Stimulated activated CD4-positive, alpha-beta T cell treated with anti-CD3 and anti-CD28 coated beads, TNF-alpha, amount 100 ng/mL, for 1 hour (primary cell): ENCODE measurements around the gene RPL7L1.
A peak's percentile ranks its signal among the peaks of the same experiment; 100 is the strongest.
"Not testable (repeated sequence)": the region's sequence is repeated elsewhere in the genome, so short reads cannot be mapped to it uniquely, and the experiment has no call there.

Source experiments
- DNase-seq, 3 donors: peaks; one replicate each; pipeline ENCODE4 v3.0.0-alpha.2; 2020; ENCODE audit warnings: low read depth in 3 of 3, low spot score in 1 of 3

Gene RPL7L1

DNA sequence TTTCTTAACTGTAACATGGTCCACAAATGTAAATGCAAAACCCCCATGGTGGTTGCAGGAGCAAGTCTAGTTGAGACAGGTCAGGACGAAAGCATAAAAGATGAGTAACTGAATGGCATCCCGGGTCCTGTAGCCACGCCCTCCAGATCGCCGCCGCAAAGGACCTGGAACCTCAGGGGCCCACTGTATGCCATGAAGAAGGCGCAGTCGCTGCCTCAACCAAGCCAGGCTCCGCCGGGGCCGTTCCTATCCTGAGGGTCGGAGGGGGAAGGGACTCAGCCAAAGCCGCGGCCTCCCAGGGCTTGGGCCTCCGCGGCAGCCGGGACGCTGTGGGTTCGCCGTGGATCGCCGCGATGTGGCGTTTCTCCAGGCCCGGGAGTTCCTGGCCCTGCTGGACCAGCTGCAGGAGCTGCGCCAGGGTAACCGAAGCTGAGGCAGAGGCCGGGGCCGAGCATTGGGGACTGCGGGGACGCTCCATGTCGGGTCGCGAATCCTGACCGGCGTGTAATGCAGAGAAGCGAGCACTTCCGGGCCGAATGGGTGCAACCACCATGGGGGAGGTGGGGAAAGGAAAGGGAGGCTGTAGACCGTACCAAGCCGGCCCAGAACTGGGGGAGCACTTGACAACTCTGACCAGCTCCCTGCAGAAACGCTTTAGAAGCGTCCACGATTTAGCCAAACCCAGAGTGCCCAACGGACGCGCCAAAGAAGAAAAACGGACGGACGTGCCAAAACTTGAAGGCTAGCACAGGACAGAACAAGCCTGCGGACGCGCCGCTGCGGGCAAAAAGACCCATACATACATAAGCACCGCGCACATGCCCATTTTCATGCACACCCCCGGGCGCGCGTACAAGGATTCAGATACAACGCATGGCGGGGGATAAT, 11.1 kb downstream of the RPL7L1 start:
- DNase-seq: peak; percentile 68 to 74 (median 69)

DNA sequence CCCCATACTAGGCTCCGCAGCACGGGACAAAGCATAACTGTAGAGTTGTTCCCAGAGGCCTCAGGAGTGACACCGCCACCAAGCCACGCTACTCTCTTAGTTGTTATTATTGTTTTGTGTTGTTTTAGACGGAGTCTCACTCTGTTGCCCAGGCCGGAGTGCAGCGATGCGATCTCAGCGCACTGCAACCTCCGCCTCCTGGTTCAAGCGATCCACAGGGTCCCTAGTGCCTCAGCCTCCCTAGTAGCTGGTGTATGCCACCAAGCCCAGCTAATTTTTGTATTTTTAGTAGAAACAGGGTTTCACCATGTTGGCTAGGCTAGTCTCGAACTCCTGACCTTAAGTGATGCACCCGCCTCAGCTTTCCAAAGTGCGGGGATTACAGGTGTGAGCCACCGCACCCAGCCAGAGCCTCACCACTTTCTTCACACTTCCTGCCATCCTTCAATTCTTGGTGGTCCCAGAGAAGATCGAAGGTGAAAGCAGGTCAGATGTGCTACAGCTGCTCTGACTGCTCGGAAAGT, 11.8 kb downstream of the RPL7L1 start:
- DNase-seq: no peak

DNA sequence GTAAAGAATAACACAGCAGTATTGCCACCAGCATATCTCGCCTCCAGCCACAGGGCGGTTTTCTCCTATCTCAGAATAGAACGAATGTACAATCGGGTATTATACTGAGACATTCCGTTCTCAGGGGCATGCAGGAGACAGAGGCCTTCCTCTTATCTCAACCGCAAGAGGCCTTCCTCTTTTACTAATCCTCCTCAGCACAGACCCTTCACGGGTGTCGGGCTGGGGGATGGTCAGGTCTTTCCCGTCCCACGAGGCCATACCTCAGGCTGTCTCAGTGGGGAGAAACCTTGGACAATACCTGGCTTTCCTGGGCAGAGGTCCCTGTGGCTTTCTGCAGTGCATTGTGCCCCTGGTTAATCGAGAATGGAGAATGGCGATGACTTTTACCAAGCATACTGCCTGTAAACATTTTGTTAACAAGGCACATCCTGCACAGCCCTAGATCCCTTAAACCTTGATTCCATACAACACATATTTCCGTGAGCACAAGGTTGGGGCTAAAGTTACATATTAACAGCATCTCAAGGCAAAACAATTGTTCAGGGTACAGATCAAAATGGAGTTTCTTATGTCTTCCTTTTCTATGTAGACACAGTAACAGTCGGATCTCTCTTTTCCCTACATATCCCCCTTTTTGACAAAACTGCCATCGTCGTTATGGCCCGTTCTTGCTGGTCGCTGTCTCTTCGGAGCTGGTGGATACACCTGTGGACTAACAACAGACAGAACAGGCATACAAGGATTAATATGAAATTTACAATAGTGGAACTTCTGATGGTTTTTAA, 14.8 kb downstream of the RPL7L1 start:
- not testable (repeated sequence) for DNase-seq

DNA sequence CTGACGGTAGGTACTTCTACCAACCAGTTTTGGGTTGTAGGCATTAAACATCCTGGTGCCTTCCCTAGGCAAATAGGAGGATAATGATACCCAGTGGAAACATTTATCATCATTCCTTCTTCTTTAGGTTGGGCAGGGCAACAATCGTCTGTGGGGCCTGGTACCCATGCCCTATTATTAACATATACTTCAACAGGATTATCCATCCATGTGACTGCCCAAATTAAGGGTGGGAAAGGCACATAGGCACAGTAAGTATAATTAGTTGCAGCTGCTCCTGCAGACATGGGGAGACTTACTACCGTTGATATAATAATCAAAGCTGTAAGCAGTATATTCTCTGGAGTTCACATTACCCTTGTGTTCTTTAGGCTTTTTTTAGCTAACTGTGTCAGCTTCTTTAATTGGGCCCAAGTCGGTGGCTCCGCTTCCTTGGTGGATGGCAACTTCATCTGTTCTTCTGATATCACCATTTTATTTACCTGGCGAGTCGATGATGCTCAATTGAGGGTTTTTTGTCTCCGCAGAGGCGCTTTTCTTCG, 16.8 kb downstream of the RPL7L1 start:
- no peak for DNase-seq

DNA sequence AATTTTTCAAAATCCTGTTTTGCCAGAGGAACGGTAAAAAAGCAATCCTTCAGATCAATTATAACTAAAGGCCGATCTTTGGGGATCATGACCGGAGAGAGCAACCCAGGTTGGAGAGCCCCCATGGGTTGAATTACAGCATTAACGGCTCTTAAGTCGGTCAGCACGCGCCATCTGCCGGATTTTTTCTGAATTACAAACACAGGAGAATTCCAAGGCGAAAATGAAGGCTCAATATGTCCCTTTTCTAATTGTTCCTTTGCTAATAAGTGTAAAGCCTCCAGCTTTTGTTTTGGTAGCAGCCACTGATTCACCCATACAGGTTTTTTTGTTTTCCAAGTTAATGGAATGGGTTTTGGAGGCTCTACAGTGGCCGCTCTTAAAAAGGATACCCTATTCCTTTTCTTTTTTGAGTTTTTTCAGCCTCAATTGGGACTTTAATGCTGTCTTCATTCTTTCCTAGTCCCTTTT, 19.5 kb downstream of the RPL7L1 start:
- DNase-seq: peak in 2 of 3 donors; percentile 35 to 49

DNA sequence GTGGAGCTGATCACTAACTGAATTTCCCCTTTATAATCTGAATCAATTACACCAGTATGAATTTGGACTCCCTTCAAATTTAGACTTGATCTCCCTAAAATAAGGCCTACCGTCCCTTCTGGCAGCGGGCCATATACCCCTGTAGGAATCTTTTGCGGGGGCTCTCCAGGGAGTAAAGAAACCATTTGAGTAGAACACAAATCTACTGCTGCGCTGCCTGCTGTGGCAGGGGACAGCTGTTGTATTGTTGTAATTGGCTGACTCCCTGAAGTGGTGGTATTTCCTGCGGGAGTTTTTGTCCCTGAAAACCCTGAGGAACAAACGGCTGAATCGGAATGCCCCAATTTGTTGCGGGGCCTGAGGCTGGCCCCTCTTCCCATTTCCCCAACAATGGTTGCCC, 20.5 kb downstream of the RPL7L1 start:
- DNase-seq: no peak

DNA sequence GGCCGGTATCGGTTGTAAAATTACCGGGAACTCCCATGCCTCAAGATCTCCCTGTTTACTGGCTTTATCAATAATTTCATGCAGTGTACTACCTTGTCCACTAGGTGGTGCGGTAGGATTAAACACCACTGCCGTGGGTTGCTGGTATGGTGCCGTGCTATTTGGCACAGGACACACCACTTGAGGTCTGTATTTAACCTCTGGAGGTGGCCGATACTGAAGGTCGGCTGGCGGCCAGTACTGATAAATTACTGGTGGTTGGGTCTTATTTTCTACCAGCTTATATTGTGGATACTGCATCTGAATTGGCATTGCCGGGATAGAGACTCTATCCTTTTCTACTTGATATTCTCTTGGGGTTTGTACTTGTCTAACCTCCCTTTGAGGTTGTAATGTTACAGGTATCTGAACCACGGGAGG, 22.1 kb downstream of the RPL7L1 start:
- DNase-seq: peak; percentile 28 to 51 (median 39)

DNA sequence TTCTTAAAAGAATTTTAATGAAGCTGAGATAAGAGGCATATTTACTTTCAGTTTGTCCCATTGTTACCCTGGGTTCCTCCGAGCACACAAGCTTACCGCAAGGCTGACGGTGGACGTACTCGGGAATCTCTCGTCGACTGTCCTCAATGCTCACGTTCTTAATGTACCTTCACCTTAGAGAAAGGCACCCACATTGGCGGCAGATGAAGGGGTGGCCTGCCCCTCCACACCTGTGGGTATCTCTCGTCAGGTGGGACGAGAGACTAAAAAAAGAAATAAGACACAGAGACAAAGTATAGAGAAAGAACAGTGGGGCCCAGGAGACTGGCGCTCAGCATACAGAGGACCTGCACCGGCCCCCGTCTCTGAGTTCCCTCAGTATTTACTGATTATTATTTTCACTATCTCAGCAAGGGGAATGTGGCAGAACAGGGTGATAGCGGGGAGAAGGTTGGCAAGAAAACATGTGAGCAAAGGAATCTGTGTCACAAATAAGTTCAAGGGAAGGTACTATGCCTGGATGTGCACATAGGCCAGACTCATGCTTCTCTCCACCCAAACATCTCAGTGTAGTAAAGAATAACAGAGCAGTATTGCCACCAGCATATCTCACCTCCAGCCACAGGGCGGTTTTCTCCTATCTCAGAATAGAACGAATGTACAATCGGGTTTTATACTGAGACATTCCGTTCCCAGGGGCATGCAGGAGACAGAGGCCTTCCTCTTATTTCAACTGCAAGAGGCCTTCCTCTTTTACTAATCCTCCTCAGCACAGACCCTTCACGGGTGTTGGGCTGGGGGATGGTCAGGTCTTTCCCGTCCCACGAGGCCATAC, 23.2 kb downstream of the RPL7L1 start:
- DNase-seq: not testable (repeated sequence)

DNA sequence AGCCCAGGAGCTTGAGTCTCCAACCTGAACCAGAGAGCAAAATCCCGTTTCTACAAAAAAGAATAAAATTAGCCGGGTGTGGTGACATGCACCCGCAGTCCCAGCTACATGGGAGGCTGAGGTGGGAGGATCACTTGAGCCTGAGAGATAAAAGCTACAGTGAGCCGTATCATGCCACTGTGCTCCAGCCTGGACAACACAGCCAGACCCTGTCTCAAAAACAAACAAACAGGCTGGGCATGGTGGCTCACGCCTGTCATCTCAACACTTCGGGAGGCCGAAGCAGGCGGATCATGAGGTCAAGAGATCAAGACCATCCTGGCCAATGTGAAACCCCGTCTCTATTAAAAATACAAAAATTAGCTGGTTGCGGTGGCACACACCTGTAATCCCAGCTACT, 25.1 kb downstream of the RPL7L1 start:
- no peak for DNase-seq

DNA sequence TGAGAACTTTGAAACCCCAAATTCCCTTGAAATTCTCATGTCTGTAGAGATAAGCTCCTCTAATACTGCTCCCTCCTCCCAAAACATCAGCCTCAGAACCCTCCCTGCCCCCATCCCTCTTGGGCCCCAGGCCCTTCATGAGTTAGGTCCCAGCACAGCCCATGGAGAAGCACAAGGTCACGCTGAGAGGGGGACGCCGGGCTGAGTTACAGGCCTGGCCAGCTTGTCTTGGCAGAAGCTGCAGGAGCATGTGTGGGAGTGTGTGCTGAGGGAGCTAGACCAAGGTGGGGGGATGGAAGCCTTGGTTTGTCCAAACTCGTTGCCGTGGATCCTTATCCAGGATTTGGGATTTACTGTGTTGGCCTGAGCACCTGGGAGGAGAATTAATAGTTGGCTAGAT, 27.9 kb downstream of the RPL7L1 start:
- DNase-seq: no peak

DNA sequence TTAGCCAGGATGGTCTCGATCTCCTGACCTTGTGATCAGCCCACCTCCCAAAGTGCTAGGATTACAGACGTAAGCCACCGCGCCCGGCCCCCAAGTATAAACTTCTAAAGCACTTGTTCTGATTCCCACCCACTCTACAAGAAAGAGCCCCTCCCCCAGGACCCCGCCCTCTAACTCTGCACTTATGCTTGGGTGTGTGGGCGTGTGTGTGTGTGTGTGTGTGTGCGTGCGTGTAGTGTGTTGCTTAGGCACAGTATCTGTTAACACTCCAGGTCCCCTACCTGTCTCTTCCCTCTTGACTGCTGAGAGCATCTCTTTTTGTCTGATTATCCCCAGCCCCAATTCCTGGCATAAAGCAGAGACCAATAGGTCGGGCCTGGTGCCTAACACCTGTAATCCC, 30.4 kb downstream of the RPL7L1 start:
- no peak for DNase-seq

DNA sequence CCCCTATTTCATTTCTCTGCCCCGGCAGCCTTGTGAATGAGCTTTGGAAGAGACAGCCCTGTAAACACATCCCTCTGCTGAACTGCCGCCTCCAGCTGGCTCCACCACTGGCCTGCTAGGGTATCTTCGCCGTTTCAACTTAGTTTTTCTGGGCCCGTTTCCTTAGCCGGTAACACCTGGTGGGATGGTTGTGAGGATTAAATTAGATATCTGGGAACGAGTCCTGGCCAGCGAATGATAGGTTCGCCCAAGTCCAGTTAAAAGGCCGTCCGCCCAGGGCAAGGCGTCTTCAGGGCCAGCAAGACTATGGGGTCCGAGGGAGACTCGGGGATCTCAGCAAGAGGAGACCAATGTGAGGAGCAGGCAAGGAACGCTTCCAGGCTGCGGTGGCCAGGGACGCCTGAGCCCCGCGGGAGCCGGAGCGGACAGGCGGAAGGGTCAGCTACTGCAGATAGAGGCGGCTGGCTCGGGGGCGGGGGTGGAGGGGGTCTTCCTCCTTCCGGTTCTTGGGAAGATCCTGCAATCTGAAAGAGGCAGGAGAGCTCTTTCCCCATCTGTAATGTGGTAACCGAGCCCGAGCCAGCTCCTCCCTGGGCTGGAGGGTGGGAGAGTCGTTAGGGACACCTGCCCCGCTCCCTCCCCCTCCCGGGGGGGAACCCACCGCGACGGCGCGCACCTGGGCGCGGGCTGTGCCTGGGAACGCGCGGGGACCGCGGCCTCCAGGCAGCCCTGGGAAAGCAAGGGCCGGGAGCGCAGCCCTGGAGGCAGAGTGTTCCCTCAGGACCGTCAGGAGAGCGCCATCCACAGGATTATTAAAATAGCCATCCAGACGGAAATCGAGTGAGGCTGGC, 32.0 kb downstream of the RPL7L1 start:
- no peak for DNase-seq

DNA sequence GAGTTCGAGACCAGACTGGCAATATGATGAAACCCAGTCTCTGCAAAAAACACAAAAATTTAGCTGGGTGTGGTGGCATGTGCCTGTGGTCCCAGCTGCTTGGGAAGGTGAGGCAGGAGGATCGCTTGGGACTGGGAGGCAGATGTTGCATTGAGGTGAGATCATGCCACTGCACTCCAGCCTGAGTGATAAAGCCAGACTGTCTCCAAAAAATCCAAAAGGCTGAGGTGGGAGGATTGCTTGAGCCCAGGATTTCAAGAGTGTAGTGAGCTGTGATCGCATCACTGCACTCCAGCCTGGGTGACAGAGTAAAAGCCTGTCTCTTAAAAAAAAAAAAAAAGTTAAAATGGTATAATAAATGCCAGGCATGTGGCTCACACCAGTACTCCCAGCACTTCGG, 35.1 kb downstream of the RPL7L1 start:
- no peak for DNase-seq

DNA sequence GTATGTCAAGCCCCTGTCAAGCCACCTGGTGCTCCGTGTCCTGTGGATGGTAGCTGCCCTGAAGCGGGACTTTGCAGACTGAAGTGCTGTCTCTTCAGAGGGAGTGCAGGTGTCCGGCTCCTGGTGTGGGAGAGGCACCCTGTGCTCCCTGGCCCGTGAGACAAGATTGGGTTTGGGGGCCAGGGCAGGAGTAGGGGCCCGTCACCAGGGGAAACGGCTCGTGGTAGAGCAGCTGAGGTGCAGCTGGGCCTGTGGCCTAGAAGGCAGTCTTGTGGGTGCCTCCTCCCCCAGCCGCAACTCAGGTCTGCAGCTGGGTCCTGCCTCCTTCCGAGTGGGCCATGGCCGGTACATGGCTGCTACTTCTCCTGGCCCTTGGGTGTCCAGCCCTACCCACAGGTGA, 36.3 kb downstream of the RPL7L1 start, which contains the start of gene PTCRA:
Gene PTCRA, plus strand, starts transcription at position 322 of the 400 bp plus-strand sequence. Its CDS starts 17 bp downstream, at position 339.
- DNase-seq: no peak

DNA sequence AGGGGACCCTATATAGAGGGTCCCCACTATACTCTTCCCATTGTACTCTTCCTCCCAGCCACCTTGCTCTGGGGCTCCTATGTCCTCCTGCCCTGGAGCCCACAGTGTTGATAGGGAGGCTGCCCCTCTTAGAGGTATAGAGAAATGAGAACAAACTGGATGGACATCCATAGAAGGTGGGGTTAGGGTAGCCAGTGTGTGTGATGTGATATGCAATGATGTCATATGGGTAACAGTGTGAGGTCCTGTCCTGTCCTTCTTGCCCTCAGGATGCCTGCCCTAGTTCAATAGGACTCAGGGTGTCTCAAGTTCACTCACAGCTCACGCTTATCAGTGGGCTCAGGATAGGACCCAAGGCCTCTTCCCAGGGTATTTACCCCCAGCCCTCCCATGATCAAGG, 36.9 kb downstream of the RPL7L1 start:
- no peak for DNase-seq

DNA sequence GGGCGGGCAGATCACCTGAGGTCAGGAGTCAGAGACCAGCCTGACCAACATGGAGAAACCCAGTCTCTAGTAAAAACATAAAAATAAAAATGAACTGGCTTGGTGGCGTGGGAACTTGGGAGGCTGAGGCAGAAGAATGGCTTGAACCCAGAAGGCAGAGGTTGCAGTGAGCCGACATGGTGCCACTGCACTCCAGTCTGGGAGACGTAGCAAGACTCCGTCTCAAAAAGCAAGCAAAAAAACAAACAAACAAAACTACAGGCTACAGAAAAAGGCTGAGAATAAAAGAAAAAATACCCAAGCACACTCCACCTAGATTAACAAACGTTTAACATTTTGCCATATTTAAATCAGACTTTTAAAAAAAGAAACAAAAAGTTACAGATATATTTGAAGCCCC, 42.4 kb downstream of the RPL7L1 start:
- no peak for DNase-seq

DNA sequence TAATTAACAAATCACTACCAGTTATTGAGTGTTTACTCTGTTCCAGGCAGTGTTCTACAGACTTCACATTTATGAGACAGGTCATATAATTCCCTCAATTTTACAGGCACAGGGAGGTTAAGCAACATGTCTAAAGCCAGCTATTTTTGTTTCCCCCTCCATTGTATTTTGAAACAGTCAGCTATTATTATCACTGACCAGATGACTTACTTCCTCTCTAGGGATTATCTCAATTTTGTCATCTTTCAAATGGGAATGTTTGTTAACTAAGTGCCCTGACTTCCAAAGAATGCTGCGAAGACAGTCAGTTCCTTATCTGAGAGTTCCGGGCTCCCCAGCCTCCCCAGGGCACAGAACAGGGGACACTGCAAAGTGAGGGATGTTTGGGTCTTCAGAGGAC, 44.2 kb downstream of the RPL7L1 start:
- DNase-seq: no peak

DNA sequence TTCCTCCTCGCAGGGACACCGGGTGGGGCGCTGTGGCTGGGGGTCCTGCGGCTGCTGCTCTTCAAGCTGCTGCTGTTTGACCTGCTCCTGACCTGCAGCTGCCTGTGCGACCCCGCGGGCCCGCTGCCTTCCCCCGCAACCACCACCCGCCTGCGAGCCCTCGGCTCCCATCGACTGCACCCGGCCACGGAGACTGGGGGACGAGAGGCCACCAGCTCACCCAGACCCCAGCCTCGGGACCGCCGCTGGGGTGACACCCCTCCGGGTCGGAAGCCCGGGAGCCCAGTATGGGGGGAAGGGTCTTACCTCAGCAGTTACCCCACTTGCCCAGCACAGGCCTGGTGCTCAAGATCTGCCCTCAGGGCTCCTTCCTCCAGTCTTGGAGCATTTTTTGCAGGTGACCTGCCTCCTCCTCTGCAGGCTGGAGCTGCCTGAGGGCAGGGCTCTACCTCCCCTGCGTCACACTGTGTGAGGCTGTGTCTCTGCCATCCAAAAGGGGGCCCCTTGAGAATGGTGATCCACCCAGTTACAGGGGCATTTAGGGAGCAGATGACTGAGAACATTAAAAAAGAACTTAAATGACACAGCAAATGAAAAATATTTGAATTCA, 45.9 kb downstream of the RPL7L1 start:
- DNase-seq: no peak
